A673 (cell line): ENCODE measurements around the gene COBLL1.

Experiments
- EZH2 ChIP-seq: fragments of 200-600 bp; sonication (generic); IDR thresholded peaks from 2 replicates; pipeline ENCODE4 v1.6.1; 2017; ENCODE audit warnings: borderline replicate concordance, low read depth, mild to moderate bottlenecking, mixed read lengths, antibody characterized with exemption, low read length; ENCODE audit not compliant: poor library complexity, severe bottlenecking
- TF ChIP-seq, protein P1 (sequence below): fragments of 300-800, 200-600 bp; sonication (generic); conservative IDR thresholded peaks from 2 replicates; pipeline ENCODE4 v1.5.1; 2017; ENCODE audit warnings: low read depth, mild to moderate bottlenecking, antibody characterized with exemption, low read length, moderate library complexity, mixed read lengths

DNA sequence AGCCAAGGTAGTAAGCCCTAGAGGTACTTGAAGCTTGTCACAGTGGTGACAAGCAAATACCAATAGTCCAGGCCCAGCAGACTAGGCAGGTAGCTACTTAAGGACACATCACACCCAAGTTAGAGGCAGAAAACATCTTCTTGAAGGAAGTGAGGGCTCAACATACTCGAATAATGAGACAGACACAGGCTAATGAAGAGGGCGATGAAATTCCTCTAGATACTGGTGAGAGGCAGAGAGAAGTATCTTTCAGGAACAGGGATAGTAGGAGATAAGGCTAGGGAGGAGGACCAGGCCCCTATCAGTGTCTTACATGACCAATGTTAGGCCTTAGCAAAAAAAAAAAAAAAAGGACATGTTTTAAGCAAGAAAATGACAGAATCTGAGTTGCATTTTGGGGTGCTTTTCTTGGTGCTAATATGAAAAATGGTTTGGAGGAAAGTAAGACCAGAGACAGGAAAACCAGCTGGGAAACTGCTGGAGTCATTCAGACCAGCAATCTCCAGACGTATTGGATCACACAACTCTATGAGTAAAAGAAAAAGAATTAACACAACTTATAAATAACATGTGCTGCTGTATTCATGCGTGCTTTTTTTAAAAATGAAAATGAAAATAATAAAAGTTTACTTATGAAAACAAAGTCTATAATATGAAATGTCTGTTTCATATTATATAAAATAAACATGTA lies 37.7 kb downstream of the COBLL1 start:
- TF ChIP-seq, protein P1, sequence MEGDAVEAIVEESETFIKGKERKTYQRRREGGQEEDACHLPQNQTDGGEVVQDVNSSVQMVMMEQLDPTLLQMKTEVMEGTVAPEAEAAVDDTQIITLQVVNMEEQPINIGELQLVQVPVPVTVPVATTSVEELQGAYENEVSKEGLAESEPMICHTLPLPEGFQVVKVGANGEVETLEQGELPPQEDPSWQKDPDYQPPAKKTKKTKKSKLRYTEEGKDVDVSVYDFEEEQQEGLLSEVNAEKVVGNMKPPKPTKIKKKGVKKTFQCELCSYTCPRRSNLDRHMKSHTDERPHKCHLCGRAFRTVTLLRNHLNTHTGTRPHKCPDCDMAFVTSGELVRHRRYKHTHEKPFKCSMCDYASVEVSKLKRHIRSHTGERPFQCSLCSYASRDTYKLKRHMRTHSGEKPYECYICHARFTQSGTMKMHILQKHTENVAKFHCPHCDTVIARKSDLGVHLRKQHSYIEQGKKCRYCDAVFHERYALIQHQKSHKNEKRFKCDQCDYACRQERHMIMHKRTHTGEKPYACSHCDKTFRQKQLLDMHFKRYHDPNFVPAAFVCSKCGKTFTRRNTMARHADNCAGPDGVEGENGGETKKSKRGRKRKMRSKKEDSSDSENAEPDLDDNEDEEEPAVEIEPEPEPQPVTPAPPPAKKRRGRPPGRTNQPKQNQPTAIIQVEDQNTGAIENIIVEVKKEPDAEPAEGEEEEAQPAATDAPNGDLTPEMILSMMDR: no peak
- no peak for TF ChIP-seq EZH2
